ENCODE data around the gene FAM120C.

DNA sequence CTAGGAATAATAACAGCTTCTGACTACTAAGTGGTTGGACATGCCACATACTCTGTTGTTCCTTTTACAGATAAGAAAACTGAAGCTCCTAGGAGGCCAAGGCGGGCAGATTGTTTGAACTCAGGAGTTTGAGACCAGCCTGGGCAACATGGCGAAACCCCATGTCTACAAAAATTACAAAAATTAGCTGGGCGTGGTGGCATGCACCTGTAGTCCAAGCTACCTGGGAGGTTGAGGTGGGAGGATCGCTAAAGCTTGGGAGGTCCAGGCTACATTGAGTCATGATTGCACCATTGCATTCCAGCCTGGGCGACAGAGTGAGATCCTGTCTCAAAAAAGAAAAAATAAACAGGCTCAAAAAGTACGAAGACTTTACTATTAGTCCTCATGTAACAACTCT, 108.2 kb downstream of the FAM120C start:
- TF ChIP-seq, protein P1, sequence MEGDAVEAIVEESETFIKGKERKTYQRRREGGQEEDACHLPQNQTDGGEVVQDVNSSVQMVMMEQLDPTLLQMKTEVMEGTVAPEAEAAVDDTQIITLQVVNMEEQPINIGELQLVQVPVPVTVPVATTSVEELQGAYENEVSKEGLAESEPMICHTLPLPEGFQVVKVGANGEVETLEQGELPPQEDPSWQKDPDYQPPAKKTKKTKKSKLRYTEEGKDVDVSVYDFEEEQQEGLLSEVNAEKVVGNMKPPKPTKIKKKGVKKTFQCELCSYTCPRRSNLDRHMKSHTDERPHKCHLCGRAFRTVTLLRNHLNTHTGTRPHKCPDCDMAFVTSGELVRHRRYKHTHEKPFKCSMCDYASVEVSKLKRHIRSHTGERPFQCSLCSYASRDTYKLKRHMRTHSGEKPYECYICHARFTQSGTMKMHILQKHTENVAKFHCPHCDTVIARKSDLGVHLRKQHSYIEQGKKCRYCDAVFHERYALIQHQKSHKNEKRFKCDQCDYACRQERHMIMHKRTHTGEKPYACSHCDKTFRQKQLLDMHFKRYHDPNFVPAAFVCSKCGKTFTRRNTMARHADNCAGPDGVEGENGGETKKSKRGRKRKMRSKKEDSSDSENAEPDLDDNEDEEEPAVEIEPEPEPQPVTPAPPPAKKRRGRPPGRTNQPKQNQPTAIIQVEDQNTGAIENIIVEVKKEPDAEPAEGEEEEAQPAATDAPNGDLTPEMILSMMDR (conservative IDR thresholded peaks at IDR 0.05): no peak
- TF ChIP-seq ZFX (IDR thresholded peaks at IDR 0.05): no peak
